ENCODE results near the gene MARCHF10. TPM values are rescaled to one million over a fixed set of nuclear protein-coding genes. Genes with fewer than 3 reads are reported as not detected.
A peak's percentile ranks its signal among the peaks of the same experiment; 100 is the strongest.

The MARCHF10 gene
- total RNA-seq, 3 donors from 2014 or later = under 0.01 to 0.16 TPM; not detected in 1

GRCh38 chr17:62653002-62653825 lies 154.9 kb downstream of the MARCHF10 start:
- intact Hi-C loops (cut with DNase I; ENCODE audit: low total_unique reads) = no loop called here
- TF ChIP-seq, protein P1, sequence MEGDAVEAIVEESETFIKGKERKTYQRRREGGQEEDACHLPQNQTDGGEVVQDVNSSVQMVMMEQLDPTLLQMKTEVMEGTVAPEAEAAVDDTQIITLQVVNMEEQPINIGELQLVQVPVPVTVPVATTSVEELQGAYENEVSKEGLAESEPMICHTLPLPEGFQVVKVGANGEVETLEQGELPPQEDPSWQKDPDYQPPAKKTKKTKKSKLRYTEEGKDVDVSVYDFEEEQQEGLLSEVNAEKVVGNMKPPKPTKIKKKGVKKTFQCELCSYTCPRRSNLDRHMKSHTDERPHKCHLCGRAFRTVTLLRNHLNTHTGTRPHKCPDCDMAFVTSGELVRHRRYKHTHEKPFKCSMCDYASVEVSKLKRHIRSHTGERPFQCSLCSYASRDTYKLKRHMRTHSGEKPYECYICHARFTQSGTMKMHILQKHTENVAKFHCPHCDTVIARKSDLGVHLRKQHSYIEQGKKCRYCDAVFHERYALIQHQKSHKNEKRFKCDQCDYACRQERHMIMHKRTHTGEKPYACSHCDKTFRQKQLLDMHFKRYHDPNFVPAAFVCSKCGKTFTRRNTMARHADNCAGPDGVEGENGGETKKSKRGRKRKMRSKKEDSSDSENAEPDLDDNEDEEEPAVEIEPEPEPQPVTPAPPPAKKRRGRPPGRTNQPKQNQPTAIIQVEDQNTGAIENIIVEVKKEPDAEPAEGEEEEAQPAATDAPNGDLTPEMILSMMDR (IDR thresholded peaks at IDR 0.05) = no peak
- TF ChIP-seq POLR2AphosphoS5 (IDR thresholded peaks at IDR 0.05) (no peak), POLR2A (IDR thresholded peaks at IDR 0.05) (no peak)
- H3K4me1 ChIP-seq = peaks cover 11 to 13% of the 10 kb centered on the region in 2 donors
- DNase-seq (ENCODE audit: low spot score in 2 of 2) = peak in 1 of 2 donors; percentile 63
- no peaks in the 10 kb centered on the region for H3K36me3 ChIP-seq
- H3K27me3 ChIP-seq = no peaks in the 10 kb centered on the region
- H3K9me3 ChIP-seq = no peaks in the 10 kb centered on the region
- peak overlapping the region; percentile 44 to 71 (median 52) for H3K4me3 ChIP-seq
- peak overlapping the region; percentile 67 to 74 for H3K27ac ChIP-seq

DNA sequence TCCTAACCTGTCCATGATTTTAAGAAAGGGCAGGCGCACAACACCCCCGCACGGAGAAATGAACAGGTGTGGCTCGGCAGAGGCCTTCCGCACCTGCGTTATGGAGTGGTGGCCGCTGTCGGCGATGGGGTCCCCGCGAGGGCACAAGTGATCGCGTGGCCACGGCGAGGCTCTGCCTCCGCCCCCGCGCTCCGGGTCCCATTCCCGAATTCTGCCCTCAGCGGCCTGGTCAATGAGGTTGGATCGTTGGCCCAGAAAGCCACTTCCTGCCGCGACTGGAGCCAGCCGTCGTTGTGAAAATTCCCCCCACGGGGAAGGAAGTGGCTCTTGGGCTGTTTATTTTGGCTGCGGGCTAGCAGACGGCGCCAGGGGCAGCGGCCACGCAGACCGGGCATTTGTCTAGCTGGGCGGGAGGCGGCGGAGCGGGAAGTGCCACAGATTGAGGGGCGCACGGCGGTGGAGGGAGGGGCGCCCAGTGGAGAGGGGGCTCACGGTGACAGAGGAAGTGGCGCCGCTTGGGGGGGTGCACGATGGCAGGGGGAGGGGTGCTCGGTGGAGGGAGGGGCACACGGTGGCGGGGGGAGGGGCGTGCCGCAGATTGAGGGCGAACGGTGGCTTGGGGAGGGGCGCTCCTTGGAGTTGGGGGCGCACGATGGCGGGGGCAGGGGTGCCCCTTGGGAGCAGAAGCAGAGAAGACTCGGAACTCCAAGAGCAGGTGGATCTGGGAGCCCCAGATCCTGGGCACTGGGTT lies 155.7 kb downstream of the MARCHF10 start:
- Histone ChIP-seq H3K27ac (peak overlapping the region; percentile 67 to 74), H3K4me1 (peaks cover 6 to 13% of the 10 kb centered on the region in 2 donors), H3K36me3 (no peaks in the 10 kb centered on the region), H3K27me3 (no peaks in the 10 kb centered on the region), H3K4me3 (peak overlapping the region; percentile 44 to 71 (median 52)), H3K9me3 (no peaks in the 10 kb centered on the region)
- DNase-seq (ENCODE audit: low spot score in 2 of 2) = peak; percentile 50 to 65
- intact Hi-C loops (cut with DNase I; ENCODE audit: low total_unique reads) = no loop called here
- TF ChIP-seq POLR2A (IDR thresholded peaks at IDR 0.05) (no peak), POLR2AphosphoS5 (IDR thresholded peaks at IDR 0.05) (peak in 2 of 3 donors; percentile 44 to 51)
- TF ChIP-seq, protein P1 (IDR thresholded peaks at IDR 0.05) = no peak

Other genes starting within 250 kb of the MARCHF10 start
- gene MRC2, start 180.6 kb downstream of the MARCHF10 start, total RNA-seq = 10 to 100 TPM; 28.4 to 40.2 (median 37.4) TPM
- 10 to 100 TPM; 25.9 to 64.9 (median 31.0) TPM for gene TANC2, start 157.9 kb upstream of the MARCHF10 start, total RNA-seq

All from breast epithelium (tissue), 4 donors.